AG09319 (cell line): ENCODE data around the gene RFK.

Experiments used
- DNase-seq: peaks from one replicate; pipeline ENCODE4 v3.0.0-alpha.2; 2010; ENCODE audit warnings: low read depth; ENCODE audit errors: extremely low read depth
- CTCF ChIP-seq: IDR thresholded peaks from 2 replicates; pipeline ENCODE4 v1.5.1; 2011; ENCODE audit warnings: low read depth, mild to moderate bottlenecking, inconsistent platforms, low read length, moderate library complexity

Gene RFK

DNA sequence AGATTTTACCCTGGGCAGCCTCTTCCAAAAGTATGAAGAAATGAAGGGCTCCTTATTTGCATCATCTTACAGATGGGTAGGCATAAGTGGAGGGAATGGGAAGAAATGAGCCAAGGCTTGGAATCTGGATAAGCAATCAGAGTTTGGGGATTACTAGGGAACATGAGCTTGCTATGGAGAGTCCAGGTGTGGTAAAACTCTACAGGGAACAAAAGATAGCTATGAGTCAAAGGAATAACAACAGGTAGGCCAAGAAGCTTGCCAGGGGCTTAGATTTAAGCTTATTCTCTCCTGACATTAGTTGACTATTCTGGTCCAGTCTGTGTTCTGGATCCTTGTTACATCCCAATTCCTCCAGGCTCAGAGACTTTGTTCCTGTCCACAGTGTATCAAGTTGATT lies 16.4 kb downstream of the RFK start:
- no peak for DNase-seq
- no peak for TF ChIP-seq CTCF

DNA sequence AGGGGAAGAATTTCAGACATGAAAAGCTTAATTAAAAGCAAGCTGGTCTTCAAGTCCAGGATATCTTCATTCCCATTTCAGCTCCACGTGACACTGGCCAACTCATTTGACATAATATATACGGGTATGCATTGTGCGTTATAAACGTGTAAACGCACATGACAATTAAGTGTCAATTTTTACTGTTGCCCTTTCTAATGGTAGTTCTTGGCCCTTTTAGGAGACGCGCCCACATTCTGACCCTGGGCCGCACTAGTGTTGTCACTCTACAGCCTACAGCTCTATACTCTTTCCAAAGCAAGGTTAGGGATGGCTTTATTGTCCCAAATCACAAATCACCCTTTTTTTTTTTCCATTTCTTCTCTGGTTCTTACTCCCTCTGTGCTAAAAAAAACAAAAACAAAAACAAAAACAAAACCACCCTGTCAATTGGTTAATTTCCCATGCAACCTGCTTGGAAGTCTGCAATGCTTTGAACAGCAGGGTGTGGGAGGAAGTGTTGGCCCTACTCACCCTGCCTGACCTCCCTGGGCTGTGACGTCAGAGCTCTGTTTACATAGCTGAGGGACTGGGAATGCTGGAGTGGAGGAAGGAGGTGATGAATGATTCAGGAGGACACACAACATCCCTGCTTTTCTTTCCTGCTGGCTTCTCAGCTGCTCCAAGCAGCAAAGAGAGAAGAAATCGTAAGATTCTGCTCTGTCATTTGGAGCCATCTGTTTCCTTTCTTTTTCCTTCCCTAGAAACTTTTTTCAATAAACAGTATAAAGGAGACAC lies 19.3 kb downstream of the RFK start:
- TF ChIP-seq CTCF, result no peak
- DNase-seq, result peak; percentile 68

DNA sequence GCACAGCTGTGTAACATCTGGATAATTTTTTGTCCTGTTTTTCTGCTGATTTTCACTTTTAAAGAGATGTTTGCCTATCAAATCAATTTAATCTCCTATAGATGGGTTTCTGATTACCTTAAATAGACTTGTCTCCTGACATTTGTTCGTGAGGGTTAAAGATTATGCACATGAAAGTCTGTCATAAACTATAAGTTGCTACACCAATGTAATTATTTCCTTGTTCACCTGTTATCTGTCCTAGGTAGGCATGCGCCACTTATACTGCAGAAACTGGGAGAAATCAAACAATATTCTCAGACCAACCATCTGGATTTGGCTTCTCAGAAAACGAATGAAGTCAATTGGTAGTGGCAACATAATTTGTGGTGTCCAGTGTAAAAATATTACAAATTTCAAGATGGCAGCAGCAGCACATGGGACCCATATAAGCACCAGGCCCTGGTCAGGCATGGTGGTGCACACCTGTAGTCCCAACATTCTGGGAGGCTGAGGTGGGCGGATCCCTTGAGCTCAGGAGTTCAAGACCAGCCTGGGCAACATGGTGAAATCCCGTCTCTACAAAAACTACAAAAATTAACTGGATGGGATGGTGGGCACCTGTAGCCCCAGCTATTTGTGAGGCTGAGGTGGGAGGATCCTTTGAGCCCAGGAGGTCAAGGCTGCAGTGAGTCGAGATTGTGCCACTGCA lies 20.3 kb downstream of the RFK start:
- TF ChIP-seq CTCF, result no peak
- DNase-seq, result no peak

DNA sequence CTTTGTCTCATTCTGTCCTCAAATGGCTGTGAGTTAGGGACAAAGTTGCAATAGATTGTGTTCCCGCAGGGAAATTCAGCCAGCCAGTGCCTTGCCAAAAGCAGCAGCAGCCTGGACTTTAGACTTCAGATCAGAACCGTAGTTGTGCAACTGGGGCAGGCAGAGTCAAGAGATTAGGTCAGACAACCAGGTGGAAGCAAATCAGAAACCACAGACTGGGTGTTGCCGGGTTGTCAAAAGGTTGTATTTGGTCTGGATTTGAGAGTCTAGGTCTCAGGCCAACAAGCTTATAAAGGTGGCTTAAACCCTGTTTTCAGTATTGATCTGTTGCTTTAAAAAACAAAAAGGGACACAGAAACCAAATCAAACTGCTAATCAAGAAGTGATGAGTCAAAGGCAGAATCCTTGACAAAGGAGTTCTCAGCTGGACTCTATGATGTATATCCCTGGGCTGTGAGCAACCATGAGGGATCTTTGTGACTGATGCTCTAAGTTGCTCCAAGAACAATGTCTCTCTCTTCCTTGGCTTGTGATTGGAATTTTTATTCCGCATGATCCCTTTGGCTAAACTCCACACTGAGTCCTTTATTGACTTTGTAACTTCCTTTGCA lies 20.9 kb downstream of the RFK start:
- no peak for DNase-seq
- no peak for TF ChIP-seq CTCF

GRCh38 chr9:76372336-76372735 lies 21.9 kb downstream of the RFK start:
- no peak for TF ChIP-seq CTCF
- no peak for DNase-seq

DNA sequence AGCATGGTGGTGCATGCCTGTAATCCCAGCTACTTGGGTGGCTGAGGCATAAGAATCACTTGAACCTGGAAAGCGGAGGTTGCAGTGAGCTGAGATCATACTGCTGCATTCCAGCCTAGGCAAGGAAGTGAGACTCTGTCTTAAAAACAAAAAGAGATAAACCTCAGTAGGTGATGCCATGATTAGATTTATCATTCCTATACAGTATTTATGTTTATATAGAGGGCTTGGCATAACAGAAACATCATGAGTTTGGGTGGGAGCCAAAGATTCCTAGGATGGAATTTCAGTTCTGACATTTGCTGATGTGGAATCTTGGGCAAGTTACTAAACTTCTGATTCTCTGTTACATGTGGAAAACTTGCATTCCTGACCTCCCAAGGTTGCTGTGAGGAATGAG lies 22.3 kb downstream of the RFK start:
- TF ChIP-seq CTCF, result no peak
- no peak for DNase-seq
